OCI-LY7 (cell line): ENCODE measurements around the gene CDK4. TPM values are rescaled to one million over a fixed set of nuclear protein-coding genes. Genes with fewer than 3 reads are reported as not detected.

Source experiments
- BruUV-seq: library from RNA; stranded (reverse); fragments of 400-500 nt; replicated peaks from 2 replicates; lab custom pipeline; 2021; lab: Mats Ljungman, UMichigan
- CTCF ChIA-PET: fragments of 300-600 bp; sonication (Branson Sonifier 250); formaldehyde crosslinking; loops from one replicate; lab custom pipeline; 2022; ENCODE audit warnings: antibody characterized with exemption; ENCODE audit not compliant: unreplicated experiment; lab: Charles Lee
- POLR2A ChIA-PET: fragments of 300-600 bp; sonication (Branson Sonifier 250); formaldehyde crosslinking; loops from one replicate; lab custom pipeline; 2022; ENCODE audit warnings: antibody characterized with exemption; lab: Charles Lee
- DNase-seq: peaks from one replicate; pipeline ENCODE4 v3.0.0-alpha.2; 2015; ENCODE audit warnings: low spot score
- H2AFZ ChIP-seq: fragments of 200-600 bp; sonication (generic), shearing (Covaris generic); 2 replicates; pipeline ENCODE4 v1.6.1; 2014; ENCODE audit warnings: mild to moderate bottlenecking, antibody characterized with exemption, low read length, moderate library complexity
- H3K27ac ChIP-seq: fragments of 200-600 bp; sonication (generic); 2 replicates; pipeline ENCODE4 v1.5.1; 2014; ENCODE audit warnings: mixed run types, low read depth, mild to moderate bottlenecking, moderate library complexity, low read length, inconsistent platforms; ENCODE audit not compliant: poor library complexity, severe bottlenecking
- H3K36me3 ChIP-seq: fragments of 200-600 bp; sonication (generic); 2 replicates; pipeline ENCODE4 v1.6.1; 2014; ENCODE audit warnings: mild to moderate bottlenecking, antibody characterized with exemption, low read length, moderate library complexity, mixed read lengths; ENCODE audit not compliant: insufficient read depth
- H3K4me1 ChIP-seq: fragments of 200-600 bp; sonication (generic); 2 replicates; pipeline ENCODE4 v1.5.1; 2014; ENCODE audit warnings: mild to moderate bottlenecking, low read length; ENCODE audit not compliant: insufficient read depth, poor library complexity, severe bottlenecking
- H3K4me2 ChIP-seq: fragments of 200-600 bp; sonication (generic); 2 replicates; pipeline ENCODE4 v1.6.1; 2014; ENCODE audit warnings: mild to moderate bottlenecking, low read length
- H3K4me3 ChIP-seq: fragments of 200-600 bp; sonication (generic); 2 replicates; pipeline ENCODE4 v1.5.1; 2014; ENCODE audit warnings: mild to moderate bottlenecking, low read depth, low read length; ENCODE audit not compliant: poor library complexity, severe bottlenecking
- H3K79me2 ChIP-seq: fragments of 200-600 bp; sonication (generic); 2 replicates; pipeline ENCODE4 v1.6.1; 2016; ENCODE audit warnings: low read depth, mild to moderate bottlenecking, low read length, moderate library complexity, mixed read lengths; ENCODE audit not compliant: insufficient read depth
- H3K9me2 ChIP-seq: fragments of 200-600 bp; sonication (generic); 2 replicates; pipeline ENCODE4 v1.6.1; 2016; ENCODE audit warnings: mild to moderate bottlenecking, low read length, mixed read lengths; ENCODE audit not compliant: insufficient read depth
- H3K9me3 ChIP-seq: fragments of 200-600 bp; sonication (generic); 2 replicates; pipeline ENCODE4 v1.6.1; 2014; ENCODE audit warnings: mild to moderate bottlenecking, mixed run types, low read length, mixed read lengths
- H4K20me1 ChIP-seq: fragments of 200-600 bp; sonication (generic); 2 replicates; pipeline ENCODE4 v1.6.1; 2014; ENCODE audit warnings: mild to moderate bottlenecking, antibody characterized with exemption, low read length, moderate library complexity, mixed read lengths; ENCODE audit not compliant: insufficient read depth
- EZH2phosphoT487 ChIP-seq: fragments of 200-600 bp; sonication (generic); IDR thresholded peaks from 2 replicates; pipeline ENCODE4 v1.6.1; 2018; ENCODE audit warnings: low read depth, borderline replicate concordance, mild to moderate bottlenecking, mixed run types, antibody characterized with exemption, low read length, moderate library complexity, mixed read lengths
- intact Hi-C: fragments of 100-400 bp; cut with micrococcal nuclease; formaldehyde crosslinking; loops from one replicate; pipeline ENCODE4 v1.10.0; 2022; ENCODE audit not compliant: unreplicated experiment
- total RNA-seq, 2 experiments: library from RNA; depleted of rRNA in 1 of 2; stranded (reverse); fragments of >200 nt in 1 of 2; shearing (Covaris generic) in 1 of 2; gene quantifications; 2 replicates each; pipeline ENCODE4 v1.2.3, GENCODE V29; 2014 to 2022
- TF ChIP-seq, protein P1 (sequence below): fragments of 200-600 bp; sonication (generic); conservative IDR thresholded peaks from 2 replicates; pipeline ENCODE4 v1.5.1; 2014; ENCODE audit warnings: mild to moderate bottlenecking, antibody characterized with exemption, low read length, moderate library complexity, mixed read lengths

CDK4 gene
- total RNA-seq, 2 experiments from 2014 or later, result 192 to 280 TPM

DNA sequence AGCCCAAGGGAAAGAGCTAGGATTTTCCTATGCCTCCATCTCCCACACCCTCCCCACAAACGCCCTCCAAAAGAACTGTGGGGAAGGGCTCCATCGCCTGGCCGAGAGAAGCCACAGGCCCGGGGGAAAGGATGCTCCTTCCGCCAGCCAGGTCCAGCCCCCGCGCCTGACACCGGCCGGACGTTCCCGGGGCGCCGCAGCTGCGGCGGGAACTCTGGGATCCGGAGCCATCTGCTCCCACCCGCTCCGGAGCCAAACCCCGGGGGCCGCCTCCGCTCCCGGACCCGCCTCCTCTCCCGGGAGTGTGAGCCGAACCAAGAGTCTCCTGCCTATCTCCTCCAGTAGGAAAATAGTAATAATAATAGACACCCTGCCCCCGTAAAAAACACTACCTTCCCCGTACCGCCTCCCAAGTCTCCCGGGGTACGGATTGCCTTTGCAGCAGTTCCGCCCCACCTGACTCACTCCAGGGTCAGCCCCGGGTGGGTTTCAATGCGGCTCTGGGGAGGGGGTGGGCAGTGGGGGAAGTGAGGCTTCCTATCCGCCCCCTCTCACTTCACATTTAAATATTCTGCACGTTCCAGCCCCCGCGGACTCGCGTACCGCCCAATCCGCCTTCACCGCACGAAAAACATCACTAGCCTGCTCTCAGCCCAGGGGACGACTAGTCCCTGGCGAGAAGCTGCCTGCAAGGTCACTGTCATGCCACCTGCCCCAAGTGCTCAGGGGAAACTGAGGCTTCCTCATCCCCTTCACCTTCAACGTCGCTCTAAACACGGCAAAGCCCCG, 16.0 kb downstream of the CDK4 start:
- intact Hi-C loops, result no loop called here
- ChIA-PET CTCF (no interaction called here), POLR2A (no interaction called here)
- Histone ChIP-seq H3K36me3 (peaks cover 35% of the 10 kb centered on the region), H3K4me3 (no peak overlapping the region), H3K4me1 (peaks cover 19% of the 10 kb centered on the region), H3K79me2 (peaks cover 14% of the 10 kb centered on the region; the same call in 1 of the 2 replicates), H3K9me3 (no peaks in the 10 kb centered on the region), H3K9me2 (no peaks in the 10 kb centered on the region), H3K27ac (no peak overlapping the region), H2AFZ (no peak overlapping the region), H4K20me1 (no peaks in the 10 kb centered on the region), H3K4me2 (no peak overlapping the region)
- no TSS peak for BruUV-seq
- DNase-seq, result no peak
- TF ChIP-seq, protein P1, sequence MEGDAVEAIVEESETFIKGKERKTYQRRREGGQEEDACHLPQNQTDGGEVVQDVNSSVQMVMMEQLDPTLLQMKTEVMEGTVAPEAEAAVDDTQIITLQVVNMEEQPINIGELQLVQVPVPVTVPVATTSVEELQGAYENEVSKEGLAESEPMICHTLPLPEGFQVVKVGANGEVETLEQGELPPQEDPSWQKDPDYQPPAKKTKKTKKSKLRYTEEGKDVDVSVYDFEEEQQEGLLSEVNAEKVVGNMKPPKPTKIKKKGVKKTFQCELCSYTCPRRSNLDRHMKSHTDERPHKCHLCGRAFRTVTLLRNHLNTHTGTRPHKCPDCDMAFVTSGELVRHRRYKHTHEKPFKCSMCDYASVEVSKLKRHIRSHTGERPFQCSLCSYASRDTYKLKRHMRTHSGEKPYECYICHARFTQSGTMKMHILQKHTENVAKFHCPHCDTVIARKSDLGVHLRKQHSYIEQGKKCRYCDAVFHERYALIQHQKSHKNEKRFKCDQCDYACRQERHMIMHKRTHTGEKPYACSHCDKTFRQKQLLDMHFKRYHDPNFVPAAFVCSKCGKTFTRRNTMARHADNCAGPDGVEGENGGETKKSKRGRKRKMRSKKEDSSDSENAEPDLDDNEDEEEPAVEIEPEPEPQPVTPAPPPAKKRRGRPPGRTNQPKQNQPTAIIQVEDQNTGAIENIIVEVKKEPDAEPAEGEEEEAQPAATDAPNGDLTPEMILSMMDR, result no peak
- no peak for TF ChIP-seq EZH2phosphoT487

DNA sequence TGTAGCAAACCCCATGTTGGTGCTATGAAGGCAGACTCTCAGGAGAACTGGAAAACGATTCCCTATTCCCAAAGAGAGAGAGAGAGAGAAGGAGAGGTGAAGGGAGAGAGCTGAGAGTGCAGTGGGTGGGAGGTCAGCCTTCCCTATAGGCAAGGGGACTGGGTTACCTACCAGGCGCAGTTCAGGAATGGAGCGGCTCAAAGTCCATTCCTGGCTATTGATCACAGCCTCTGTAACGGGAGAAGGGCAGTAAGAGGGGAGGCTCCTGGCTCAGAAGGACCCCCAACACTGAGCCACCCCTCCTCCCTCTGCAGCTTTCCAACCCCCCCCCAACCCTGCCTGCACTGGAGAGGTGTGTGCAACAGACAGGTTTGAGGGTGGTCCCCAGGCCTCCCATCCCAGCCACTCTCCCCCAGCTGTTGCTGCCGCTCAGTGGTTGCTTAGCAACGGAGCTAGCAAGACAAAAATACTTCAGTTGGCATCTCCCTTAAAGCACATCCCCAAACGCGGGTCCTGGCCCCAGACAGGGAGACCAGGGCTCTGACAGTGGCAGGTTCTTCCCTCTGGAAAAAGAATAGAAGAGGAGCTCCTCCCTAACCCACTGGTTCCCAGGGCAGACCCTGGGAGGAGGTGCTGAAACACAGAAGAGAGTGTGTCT, 16.8 kb downstream of the CDK4 start:
- POLR2A ChIA-PET, result no interaction called here
- Histone ChIP-seq H3K4me2 (no peak overlapping the region), H3K4me3 (no peak overlapping the region), H4K20me1 (no peaks in the 10 kb centered on the region), H3K9me2 (no peaks in the 10 kb centered on the region), H3K36me3 (peaks cover 44% of the 10 kb centered on the region), H3K79me2 (peaks cover 7% of the 10 kb centered on the region; the same call in 1 of the 2 replicates), H3K27ac (no peak overlapping the region), H3K4me1 (peaks cover 12% of the 10 kb centered on the region), H2AFZ (no peak overlapping the region), H3K9me3 (no peaks in the 10 kb centered on the region)
- TF ChIP-seq EZH2phosphoT487, result no peak
- TF ChIP-seq, protein P1, result no peak
- CTCF ChIA-PET, result no interaction called here
- DNase-seq, result no peak
- BruUV-seq, result no TSS peak
- intact Hi-C loops, result no loop called here

DNA sequence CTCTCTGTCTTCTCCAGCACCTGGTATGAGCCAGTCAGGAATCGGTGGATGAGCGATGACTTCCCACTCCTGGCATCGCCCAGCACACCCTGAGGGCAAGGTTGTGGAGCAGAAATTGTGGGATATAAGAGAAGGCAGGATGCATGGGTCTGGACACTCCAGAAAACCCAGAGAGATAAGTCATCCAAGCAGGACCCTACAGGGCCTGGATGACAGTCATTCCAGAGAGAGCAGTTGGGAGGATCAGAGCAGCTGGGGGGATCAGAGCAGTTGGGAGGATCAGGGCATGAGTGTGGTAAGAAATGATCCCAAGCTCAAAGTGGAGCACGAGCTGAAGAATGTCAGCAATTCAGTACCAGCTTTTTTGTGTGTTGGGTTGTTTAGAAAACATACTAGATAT, 17.5 kb downstream of the CDK4 start:
- TF ChIP-seq, protein P1, result no peak
- TF ChIP-seq EZH2phosphoT487, result no peak
- intact Hi-C loops, result no loop called here
- Histone ChIP-seq H3K27ac (no peak overlapping the region), H4K20me1 (no peaks in the 10 kb centered on the region), H3K4me2 (no peak overlapping the region), H3K9me3 (no peaks in the 10 kb centered on the region), H3K4me1 (peaks cover 4% of the 10 kb centered on the region), H3K79me2 (peaks cover 1% of the 10 kb centered on the region; the same call in 1 of the 2 replicates), H3K9me2 (no peaks in the 10 kb centered on the region), H3K36me3 (peaks cover 51% of the 10 kb centered on the region), H2AFZ (no peak overlapping the region), H3K4me3 (no peak overlapping the region)
- CTCF ChIA-PET, result no interaction called here
- DNase-seq, result no peak
- POLR2A ChIA-PET, result no interaction called here
- BruUV-seq, result no TSS peak
